ENCODE results near the gene LNX2.

Gene LNX2

GRCh38 chr13:27526516-27526915, 93.8 kb downstream of the LNX2 start:
- Histone ChIP-seq H3K4me2 (ENCODE audit: low read length) (no peak overlapping the region), H3K9ac (ENCODE audit: low read length) (no peak overlapping the region), H2AFZ (ENCODE audit: low read depth, low read length) (no peak overlapping the region), H3K27ac (ENCODE audit: low read length) (no peak overlapping the region), H3K9me3 (ENCODE audit: insufficient read depth, low read length) (peaks cover 12% of the 10 kb centered on the region; the same call in 1 of the 2 replicates), H4K20me1 (ENCODE audit: insufficient read depth, low read length) (no peaks in the 10 kb centered on the region), H3K79me2 (ENCODE audit: low read length) (no peaks in the 10 kb centered on the region), H3K4me1 (ENCODE audit: low read length) (peaks cover 20% of the 10 kb centered on the region), H3K27me3 (ENCODE audit: low read depth, low read length) (no peaks in the 10 kb centered on the region), H3K36me3 (replicated peaks; ENCODE audit: low read depth, low read length) (peaks cover 11% of the 10 kb centered on the region), H3K4me3 (ENCODE audit: low read length) (no peak overlapping the region)
- no peak for TF ChIP-seq CTCF (IDR thresholded peaks at IDR 0.05; ENCODE audit: low read depth, low read length)
- no peak for TF ChIP-seq EZH2phosphoT487 (IDR thresholded peaks at IDR 0.05; ENCODE audit: low read depth)

- Histone ChIP-seq H3K4me2 (ENCODE audit: low read length) (no peak overlapping the region), H3K27me3 (ENCODE audit: low read depth, low read length) (no peaks in the 10 kb centered on the region), H3K4me3 (ENCODE audit: low read length) (no peak overlapping the region), H3K27ac (ENCODE audit: low read length) (no peak overlapping the region), H3K4me1 (ENCODE audit: low read length) (peaks cover 20% of the 10 kb centered on the region), H3K36me3 (replicated peaks; ENCODE audit: low read depth, low read length) (peaks cover 11% of the 10 kb centered on the region), H3K9ac (ENCODE audit: low read length) (no peak overlapping the region), H3K9me3 (ENCODE audit: insufficient read depth, low read length) (peaks cover 12% of the 10 kb centered on the region; the same call in 1 of the 2 replicates), H3K79me2 (ENCODE audit: low read length) (no peaks in the 10 kb centered on the region), H4K20me1 (ENCODE audit: insufficient read depth, low read length) (no peaks in the 10 kb centered on the region), H2AFZ (ENCODE audit: low read depth, low read length) (no peak overlapping the region)
- TF ChIP-seq EZH2phosphoT487 (IDR thresholded peaks at IDR 0.05; ENCODE audit: low read depth) (no peak), CTCF (IDR thresholded peaks at IDR 0.05; ENCODE audit: low read depth, low read length) (no peak)
Measured at GRCh38 chr13:27524981-27525975, 95.1 kb downstream of the LNX2 start.

- Histone ChIP-seq H3K9ac (ENCODE audit: low read length) (no peak overlapping the region), H3K79me2 (ENCODE audit: low read length) (no peaks in the 10 kb centered on the region), H3K27ac (ENCODE audit: low read length) (no peak overlapping the region), H3K4me3 (ENCODE audit: low read length) (no peak overlapping the region), H3K36me3 (replicated peaks; ENCODE audit: low read depth, low read length) (peaks cover 6% of the 10 kb centered on the region), H3K27me3 (ENCODE audit: low read depth, low read length) (no peaks in the 10 kb centered on the region), H3K4me1 (ENCODE audit: low read length) (peaks cover 20% of the 10 kb centered on the region), H2AFZ (ENCODE audit: low read depth, low read length) (no peak overlapping the region), H3K4me2 (ENCODE audit: low read length) (no peak overlapping the region), H4K20me1 (ENCODE audit: insufficient read depth, low read length) (no peaks in the 10 kb centered on the region), H3K9me3 (ENCODE audit: insufficient read depth, low read length) (0 out of 2 replicates have a peak, but pooled peaks cover 7% of the 10 kb centered on the region)
- no peak for TF ChIP-seq CTCF (IDR thresholded peaks at IDR 0.05; ENCODE audit: low read depth, low read length)
- TF ChIP-seq EZH2phosphoT487 (IDR thresholded peaks at IDR 0.05; ENCODE audit: low read depth) = no peak
Measured at GRCh38 chr13:27523346-27524073, 96.8 kb downstream of the LNX2 start.

GRCh38 chr13:27522847-27523246, 97.5 kb downstream of the LNX2 start:
- Histone ChIP-seq H3K4me1 (ENCODE audit: low read length) (peaks cover 20% of the 10 kb centered on the region), H3K9me3 (ENCODE audit: insufficient read depth, low read length) (0 out of 2 replicates have a peak, but pooled peaks cover 7% of the 10 kb centered on the region), H4K20me1 (ENCODE audit: insufficient read depth, low read length) (no peaks in the 10 kb centered on the region), H3K79me2 (ENCODE audit: low read length) (no peaks in the 10 kb centered on the region), H3K36me3 (replicated peaks; ENCODE audit: low read depth, low read length) (peaks cover 5% of the 10 kb centered on the region), H3K4me2 (ENCODE audit: low read length) (no peak overlapping the region), H3K27ac (ENCODE audit: low read length) (no peak overlapping the region), H2AFZ (ENCODE audit: low read depth, low read length) (peak overlapping the region; percentile 29; the same call in 1 of the 2 replicates), H3K9ac (ENCODE audit: low read length) (no peak overlapping the region), H3K27me3 (ENCODE audit: low read depth, low read length) (no peaks in the 10 kb centered on the region), H3K4me3 (ENCODE audit: low read length) (no peak overlapping the region)
- no peak for TF ChIP-seq EZH2phosphoT487 (IDR thresholded peaks at IDR 0.05; ENCODE audit: low read depth)
- no peak for TF ChIP-seq CTCF (IDR thresholded peaks at IDR 0.05; ENCODE audit: low read depth, low read length)
